Esophagus muscularis mucosa (tissue), 4 donors: ENCODE data around the gene USP16. TPM values are rescaled to one million over a fixed set of nuclear protein-coding genes. Genes with fewer than 3 reads are reported as not detected.
A peak's percentile ranks its signal among the peaks of the same experiment; 100 is the strongest.
"Not testable (repeated sequence)": the region's sequence is repeated elsewhere in the genome, so short reads cannot be mapped to it uniquely, and the experiment has no call there.

Experiments
- DNase-seq: peaks from one replicate; pipeline ENCODE4 v3.0.0-alpha.2; 2017; ENCODE audit errors: extremely low spot score
- H3K27ac ChIP-seq, 4 donors: fragments of 200-600 bp; sonication (generic); replicated peaks in 1 of 4; 1 replicate in 3 of 4; 2 replicates in 1 of 4; pipeline ENCODE4 v1.5.1; 2016 to 2019; ENCODE audit warnings: mild to moderate bottlenecking in 1 of 4
- H3K27me3 ChIP-seq, 4 donors: fragments of 200-600 bp; sonication (generic); one replicate each; pipeline versions ENCODE4 v1.5.1 to v1.6.0; 2016 to 2019
- H3K36me3 ChIP-seq, 4 donors: fragments of 200-600 bp; sonication (generic); one replicate each; pipeline ENCODE4 v1.5.1; 2016 to 2019
- H3K4me1 ChIP-seq, 4 donors: fragments of 200-600 bp; sonication (generic); one replicate each; pipeline ENCODE4 v1.5.1; 2016 to 2019
- H3K4me3 ChIP-seq, 4 donors: fragments of 200-600 bp; sonication (generic); 1 replicate in 2 of 4; 2 replicates in 2 of 4; pipeline ENCODE4 v1.5.1; 2016 to 2019; ENCODE audit warnings: mild to moderate bottlenecking in 4 of 4, moderate library complexity in 1 of 4
- H3K9me3 ChIP-seq, 4 donors: fragments of 200-600 bp; sonication (generic); 1 replicate in 3 of 4; 2 replicates in 1 of 4; pipeline ENCODE4 v1.5.1; 2016 to 2019
- EP300 ChIP-seq: sonication (generic); formaldehyde crosslinking; IDR thresholded peaks from one replicate; pipeline ENCODE4 v1.6.1; 2017; ENCODE audit warnings: antibody characterized with exemption
- POLR2A ChIP-seq: fragments of 450-650 bp; IDR thresholded peaks from one replicate; pipeline ENCODE4 v1.6.1; 2017; ENCODE audit warnings: antibody characterized with exemption, moderate library complexity, mild to moderate bottlenecking, low read depth
- POLR2AphosphoS5 ChIP-seq, 2 donors: sonication (generic); formaldehyde crosslinking; IDR thresholded peaks; one replicate each; pipeline ENCODE4 v1.6.1; 2017; ENCODE audit warnings: antibody characterized with exemption in 2 of 2
- WGBS: methylation state at CpG from one replicate; pipeline ENCODE4 v1.1.5; 2018; 5-methylcytosine and 5-hydroxymethylcytosine counted together
- intact Hi-C: fragments of 100-400 bp; cut with DNase I; formaldehyde crosslinking; loops from one replicate; pipeline ENCODE4 v1.15.1; 2023
- total RNA-seq, 4 donors: library from RNA; depleted of rRNA; stranded (reverse); fragments of >200 nt; gene quantifications; one replicate each; pipeline versions ENCODE4 v1.1.0 to v1.2.1, GENCODE V29; 2016
- TF ChIP-seq, protein P1 (sequence below), 3 experiments: fragments of 200-600 bp in 2 of 3; fragments of 450-650 bp in 1 of 3; sonication (generic) in 2 of 3; IDR thresholded peaks; one replicate each; pipeline ENCODE4 v1.5.1; 2017 to 2019; ENCODE audit warnings: antibody characterized with exemption in 3 of 3, mild to moderate bottlenecking in 2 of 3, moderate library complexity in 1 of 3

The USP16 gene
- total RNA-seq, 4 donors from 2014 or later: 31.3 to 47.8 (median 38.7) TPM

DNA sequence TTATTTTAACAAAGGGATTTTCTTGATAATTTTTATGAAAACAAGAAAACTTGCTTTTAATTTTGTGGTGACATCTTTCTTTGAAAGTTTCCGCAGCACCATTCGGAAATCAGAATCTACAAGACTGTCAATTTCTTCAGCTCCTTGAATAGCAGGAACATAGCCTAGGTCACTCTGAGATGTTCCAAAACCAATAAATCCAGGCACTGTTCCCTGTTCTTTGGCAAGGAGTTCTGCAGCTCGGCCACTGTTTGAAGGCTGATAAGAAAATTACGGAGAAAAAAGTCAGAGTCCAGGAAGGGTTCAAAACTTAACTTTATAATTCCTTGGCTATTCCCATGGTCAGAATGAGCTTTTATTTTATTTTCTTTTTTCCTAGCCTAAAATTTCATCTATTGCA, 37.8 kb upstream of the USP16 start:
- Histone ChIP-seq H3K36me3 (peaks cover 7 to 43% (median 35%) of the 10 kb centered on the region in 4 donors), H3K27ac (no peak overlapping the region), H3K4me1 (peaks cover 10 to 21% (median 17%) of the 10 kb centered on the region in 4 donors), H3K4me3 (no peak overlapping the region), H3K9me3 (no peaks in the 10 kb centered on the region), H3K27me3 (no peaks in the 10 kb centered on the region)
- DNase-seq: no peak
- intact Hi-C loops: no loop called here
- TF ChIP-seq EP300: no peak
- TF ChIP-seq POLR2A: no peak
- TF ChIP-seq, protein P1, sequence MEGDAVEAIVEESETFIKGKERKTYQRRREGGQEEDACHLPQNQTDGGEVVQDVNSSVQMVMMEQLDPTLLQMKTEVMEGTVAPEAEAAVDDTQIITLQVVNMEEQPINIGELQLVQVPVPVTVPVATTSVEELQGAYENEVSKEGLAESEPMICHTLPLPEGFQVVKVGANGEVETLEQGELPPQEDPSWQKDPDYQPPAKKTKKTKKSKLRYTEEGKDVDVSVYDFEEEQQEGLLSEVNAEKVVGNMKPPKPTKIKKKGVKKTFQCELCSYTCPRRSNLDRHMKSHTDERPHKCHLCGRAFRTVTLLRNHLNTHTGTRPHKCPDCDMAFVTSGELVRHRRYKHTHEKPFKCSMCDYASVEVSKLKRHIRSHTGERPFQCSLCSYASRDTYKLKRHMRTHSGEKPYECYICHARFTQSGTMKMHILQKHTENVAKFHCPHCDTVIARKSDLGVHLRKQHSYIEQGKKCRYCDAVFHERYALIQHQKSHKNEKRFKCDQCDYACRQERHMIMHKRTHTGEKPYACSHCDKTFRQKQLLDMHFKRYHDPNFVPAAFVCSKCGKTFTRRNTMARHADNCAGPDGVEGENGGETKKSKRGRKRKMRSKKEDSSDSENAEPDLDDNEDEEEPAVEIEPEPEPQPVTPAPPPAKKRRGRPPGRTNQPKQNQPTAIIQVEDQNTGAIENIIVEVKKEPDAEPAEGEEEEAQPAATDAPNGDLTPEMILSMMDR (IDR thresholded peaks at IDR 0.05): no peak
- TF ChIP-seq POLR2AphosphoS5 (IDR thresholded peaks at IDR 0.05): no peak
- 86% methylated on average over 4 of the region's 4 CpGs for WGBS

GRCh38 chr21:28988146-28988545, 36.3 kb upstream of the USP16 start:
- intact Hi-C loops, H3K27ac ChIP-seq, H3K9me3 ChIP-seq, DNase-seq, H3K27me3 ChIP-seq, H3K4me3 ChIP-seq: not testable (repeated sequence)
- Histone ChIP-seq H3K36me3 (peaks cover 0 to 28% (median 21%) of the 10 kb centered on the region in 4 donors), H3K4me1 (peaks cover 14 to 28% (median 24%) of the 10 kb centered on the region in 4 donors)
- WGBS: 87% methylated on average over 6 of the region's 6 CpGs

GRCh38 chr21:28991861-28992525, 32.5 kb upstream of the USP16 start:
- intact Hi-C loops: no loop called here
- Histone ChIP-seq H3K4me1 (peaks cover 14 to 32% (median 28%) of the 10 kb centered on the region in 4 donors), H3K4me3 (peak overlapping the region; percentile 80 to 99 (median 88)), H3K36me3 (peaks cover 0 to under 1% (median 0%) of the 10 kb centered on the region in 4 donors), H3K27me3 (no peaks in the 10 kb centered on the region), H3K27ac (peak overlapping the region; percentile 87 to 92 (median 90)), H3K9me3 (no peaks in the 10 kb centered on the region)
- 7% methylated on average over 14 of the region's 14 CpGs for WGBS
- DNase-seq: no peak
- TF ChIP-seq, protein P1 (IDR thresholded peaks at IDR 0.05): no peak
- TF ChIP-seq POLR2A: no peak

DNA sequence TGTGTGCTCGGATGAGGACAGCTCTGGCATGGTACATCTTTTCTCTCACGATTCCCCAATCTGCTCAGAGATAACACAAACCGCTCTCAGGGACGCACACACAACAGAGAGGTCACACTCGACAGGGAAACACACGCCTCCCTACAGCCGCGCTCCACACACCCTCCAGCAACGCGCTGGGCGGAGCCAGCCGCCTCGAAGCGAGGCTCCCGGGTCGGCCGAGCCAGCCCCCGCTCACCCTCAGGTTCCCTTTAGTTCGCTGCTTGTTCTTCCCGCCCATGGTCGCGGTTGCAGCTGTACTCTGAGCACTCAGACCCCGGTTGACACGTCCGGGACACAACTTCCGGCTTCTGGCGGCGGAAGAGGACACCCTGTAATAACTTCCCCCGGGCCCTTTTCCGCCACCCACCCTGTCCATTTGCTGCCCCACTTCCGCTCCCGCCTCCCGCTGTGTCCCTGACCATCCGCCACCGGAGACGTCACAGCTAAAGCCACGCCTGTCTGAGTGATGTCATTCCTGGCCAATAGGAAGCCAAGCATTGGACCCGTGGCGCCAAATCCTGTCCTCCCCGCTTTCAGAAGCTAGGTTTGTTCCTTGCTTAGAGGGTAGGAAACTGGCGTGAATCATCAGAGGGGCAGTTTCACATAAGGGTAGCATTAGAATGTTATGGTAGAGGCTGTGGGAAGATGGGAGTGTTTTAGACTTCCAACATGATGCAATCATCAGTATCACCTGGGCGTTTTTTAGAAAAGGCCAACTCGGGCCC, 31.8 kb upstream of the USP16 start, which contains the start of gene LTN1:
LTN1 (minus strand) TSS at position 352 of the 767 bp plus-strand sequence; CDS start at position 280, 72 bp downstream.
- Histone ChIP-seq H3K4me1 (peaks cover 14 to 32% (median 28%) of the 10 kb centered on the region in 4 donors), H3K9me3 (no peaks in the 10 kb centered on the region), H3K36me3 (peaks cover 0 to 7% (median 0%) of the 10 kb centered on the region in 4 donors), H3K4me3 (peak within 1 kb of the TSS; percentile 80 to 99 (median 88)), H3K27me3 (no peaks in the 10 kb centered on the region), H3K27ac (peak within 1 kb of the TSS; percentile 87 to 92 (median 90))
- DNase-seq: peak; percentile 100
- intact Hi-C loops: no loop called here
- under 1% methylated on average over 43 of the region's 43 CpGs for WGBS
- TF ChIP-seq POLR2A: peak; percentile 6
- TF ChIP-seq, protein P1 (IDR thresholded peaks at IDR 0.05): peak in 1 of 3 experiments; percentile 13
- peak; percentile 86 for TF ChIP-seq POLR2AphosphoS5 (IDR thresholded peaks at IDR 0.05)
- no peak for TF ChIP-seq EP300

DNA sequence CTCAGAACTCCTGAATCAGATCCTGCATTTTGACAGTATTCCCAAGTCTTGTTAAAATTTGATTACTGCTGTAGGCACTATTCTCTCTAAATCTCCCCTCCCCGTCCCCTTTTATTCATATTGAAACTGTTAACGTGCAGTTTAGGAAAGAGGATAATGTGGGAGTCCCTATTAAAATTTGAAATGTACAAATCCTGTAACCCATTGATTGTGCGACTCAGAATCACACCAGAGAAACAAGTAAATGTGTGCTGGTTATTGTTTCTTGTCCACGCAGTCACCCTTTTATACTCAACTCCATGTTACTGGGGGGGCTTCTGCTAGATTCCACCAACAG, 31.2 kb upstream of the USP16 start:
- Histone ChIP-seq H3K4me3 (peak overlapping the region; percentile 80 to 99 (median 88)), H3K27ac (peak overlapping the region; percentile 87 to 92 (median 90)), H3K27me3 (no peaks in the 10 kb centered on the region), H3K9me3 (no peaks in the 10 kb centered on the region), H3K36me3 (peaks cover 0 to 7% (median 0%) of the 10 kb centered on the region in 4 donors), H3K4me1 (peaks cover 14 to 32% (median 28%) of the 10 kb centered on the region in 4 donors)
- intact Hi-C loops: no loop called here
- no peak for DNase-seq
- 58% methylated on average over 4 of the region's 4 CpGs for WGBS
- TF ChIP-seq, protein P1 (IDR thresholded peaks at IDR 0.05): no peak
- TF ChIP-seq POLR2A: no peak
- no peak for TF ChIP-seq EP300
- no peak for TF ChIP-seq POLR2AphosphoS5 (IDR thresholded peaks at IDR 0.05)
